Fibroblast of lung (primary cell): Measurements from ENCODE around the gene FLNA.

Experiments used
- EZH2 ChIP-seq: IDR thresholded peaks from 2 replicates; pipeline ENCODE4 v1.5.1; 2012; ENCODE audit warnings: low read length, control low read depth, mild to moderate bottlenecking; ENCODE audit errors: missing control alignments
- TF ChIP-seq, protein P1 (sequence below), 2 donors: IDR thresholded peaks in 1 of 2; conservative IDR thresholded peaks in 1 of 2; 1 replicate in 1 of 2; 2 replicates in 1 of 2; pipeline ENCODE4 v1.5.1; 2011 to 2012; ENCODE audit warnings: low read length in 2 of 2, control low read depth in 1 of 2, inconsistent platforms in 1 of 2, low read depth in 1 of 2, mild to moderate bottlenecking in 1 of 2

DNA sequence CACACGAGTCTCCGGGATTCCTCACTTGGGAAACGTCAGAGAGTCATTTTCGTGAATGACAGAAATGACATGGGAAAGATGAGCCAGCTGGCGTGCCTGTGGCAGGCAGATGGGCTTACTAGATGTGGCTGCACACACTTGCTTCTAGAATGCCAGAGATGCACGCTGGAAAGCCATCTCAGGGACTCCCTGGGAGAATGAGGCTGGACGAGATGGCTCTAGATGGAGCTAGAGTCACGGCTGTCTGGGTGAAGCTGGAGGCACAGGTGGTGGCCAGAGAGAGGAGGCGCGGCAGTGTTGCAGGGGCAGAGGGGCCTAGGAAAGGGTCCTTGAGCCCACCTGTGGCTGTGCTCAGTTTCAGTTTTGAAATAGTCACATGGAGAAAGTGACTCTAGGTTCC, 52.8 kb downstream of the FLNA start:
- TF ChIP-seq, protein P1, sequence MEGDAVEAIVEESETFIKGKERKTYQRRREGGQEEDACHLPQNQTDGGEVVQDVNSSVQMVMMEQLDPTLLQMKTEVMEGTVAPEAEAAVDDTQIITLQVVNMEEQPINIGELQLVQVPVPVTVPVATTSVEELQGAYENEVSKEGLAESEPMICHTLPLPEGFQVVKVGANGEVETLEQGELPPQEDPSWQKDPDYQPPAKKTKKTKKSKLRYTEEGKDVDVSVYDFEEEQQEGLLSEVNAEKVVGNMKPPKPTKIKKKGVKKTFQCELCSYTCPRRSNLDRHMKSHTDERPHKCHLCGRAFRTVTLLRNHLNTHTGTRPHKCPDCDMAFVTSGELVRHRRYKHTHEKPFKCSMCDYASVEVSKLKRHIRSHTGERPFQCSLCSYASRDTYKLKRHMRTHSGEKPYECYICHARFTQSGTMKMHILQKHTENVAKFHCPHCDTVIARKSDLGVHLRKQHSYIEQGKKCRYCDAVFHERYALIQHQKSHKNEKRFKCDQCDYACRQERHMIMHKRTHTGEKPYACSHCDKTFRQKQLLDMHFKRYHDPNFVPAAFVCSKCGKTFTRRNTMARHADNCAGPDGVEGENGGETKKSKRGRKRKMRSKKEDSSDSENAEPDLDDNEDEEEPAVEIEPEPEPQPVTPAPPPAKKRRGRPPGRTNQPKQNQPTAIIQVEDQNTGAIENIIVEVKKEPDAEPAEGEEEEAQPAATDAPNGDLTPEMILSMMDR (conservative IDR thresholded peaks at IDR 0.05 in 1 of 2, IDR thresholded peaks at IDR 0.05 in 1 of 2; ENCODE audit: low read depth in 1 of 2, low read length in 2 of 2) = peak in 1 of 2 donors; percentile 11
- no peak for TF ChIP-seq EZH2
